ENCODE data around the gene CCDC116.

The CCDC116 gene

GRCh38 chr22:21657020-21657359, 24.4 kb downstream of the CCDC116 start:
- TF ChIP-seq TCF12 (IDR thresholded peaks at IDR 0.05; ENCODE audit: low read depth), result no peak
- no peak for TF ChIP-seq CREB1 (IDR thresholded peaks at IDR 0.05; ENCODE audit: low read depth)
- no peak for TF ChIP-seq ZBTB7A (IDR thresholded peaks at IDR 0.05; ENCODE audit: low read depth)
- TF ChIP-seq NFIC (IDR thresholded peaks at IDR 0.05), result no peak
- TF ChIP-seq RAD21 (IDR thresholded peaks at IDR 0.05; ENCODE audit: low read depth), result no peak
- no peak for TF ChIP-seq TAF1 (IDR thresholded peaks at IDR 0.05; ENCODE audit: low read depth)
- TF ChIP-seq CEBPB (IDR thresholded peaks at IDR 0.05), result no peak
- TF ChIP-seq, protein P1, sequence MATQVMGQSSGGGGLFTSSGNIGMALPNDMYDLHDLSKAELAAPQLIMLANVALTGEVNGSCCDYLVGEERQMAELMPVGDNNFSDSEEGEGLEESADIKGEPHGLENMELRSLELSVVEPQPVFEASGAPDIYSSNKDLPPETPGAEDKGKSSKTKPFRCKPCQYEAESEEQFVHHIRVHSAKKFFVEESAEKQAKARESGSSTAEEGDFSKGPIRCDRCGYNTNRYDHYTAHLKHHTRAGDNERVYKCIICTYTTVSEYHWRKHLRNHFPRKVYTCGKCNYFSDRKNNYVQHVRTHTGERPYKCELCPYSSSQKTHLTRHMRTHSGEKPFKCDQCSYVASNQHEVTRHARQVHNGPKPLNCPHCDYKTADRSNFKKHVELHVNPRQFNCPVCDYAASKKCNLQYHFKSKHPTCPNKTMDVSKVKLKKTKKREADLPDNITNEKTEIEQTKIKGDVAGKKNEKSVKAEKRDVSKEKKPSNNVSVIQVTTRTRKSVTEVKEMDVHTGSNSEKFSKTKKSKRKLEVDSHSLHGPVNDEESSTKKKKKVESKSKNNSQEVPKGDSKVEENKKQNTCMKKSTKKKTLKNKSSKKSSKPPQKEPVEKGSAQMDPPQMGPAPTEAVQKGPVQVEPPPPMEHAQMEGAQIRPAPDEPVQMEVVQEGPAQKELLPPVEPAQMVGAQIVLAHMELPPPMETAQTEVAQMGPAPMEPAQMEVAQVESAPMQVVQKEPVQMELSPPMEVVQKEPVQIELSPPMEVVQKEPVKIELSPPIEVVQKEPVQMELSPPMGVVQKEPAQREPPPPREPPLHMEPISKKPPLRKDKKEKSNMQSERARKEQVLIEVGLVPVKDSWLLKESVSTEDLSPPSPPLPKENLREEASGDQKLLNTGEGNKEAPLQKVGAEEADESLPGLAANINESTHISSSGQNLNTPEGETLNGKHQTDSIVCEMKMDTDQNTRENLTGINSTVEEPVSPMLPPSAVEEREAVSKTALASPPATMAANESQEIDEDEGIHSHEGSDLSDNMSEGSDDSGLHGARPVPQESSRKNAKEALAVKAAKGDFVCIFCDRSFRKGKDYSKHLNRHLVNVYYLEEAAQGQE (IDR thresholded peaks at IDR 0.05; ENCODE audit: low read depth), result no peak
- no peak for TF ChIP-seq YY1 (IDR thresholded peaks at IDR 0.05; ENCODE audit: low read depth)
- no peak for TF ChIP-seq TEAD4 (IDR thresholded peaks at IDR 0.05)
- no peak for TF ChIP-seq MAX (IDR thresholded peaks at IDR 0.05)
- no peak for TF ChIP-seq EP300 (IDR thresholded peaks at IDR 0.05; ENCODE audit: borderline replicate concordance)
- TF ChIP-seq FOXM1 (IDR thresholded peaks at IDR 0.05; ENCODE audit: borderline replicate concordance, low read depth), result no peak
- TF ChIP-seq EGR1 (IDR thresholded peaks at IDR 0.05), result no peak

- TF ChIP-seq, protein P1 (IDR thresholded peaks at IDR 0.05; ENCODE audit: low read depth), result no peak
- TF ChIP-seq EGR1 (IDR thresholded peaks at IDR 0.05), result 0 out of 2 replicates have a peak, but pooled peaks have one; percentile 11
- 0 out of 2 replicates have a peak, but pooled peaks have one; percentile 44 for TF ChIP-seq TCF12 (IDR thresholded peaks at IDR 0.05; ENCODE audit: low read depth)
- no peak for TF ChIP-seq CREB1 (IDR thresholded peaks at IDR 0.05; ENCODE audit: low read depth)
- TF ChIP-seq ZBTB7A (IDR thresholded peaks at IDR 0.05; ENCODE audit: low read depth), result peak; percentile 79; the same call in 1 of the 2 replicates
- TF ChIP-seq MAX (IDR thresholded peaks at IDR 0.05), result peak; percentile 84
- TF ChIP-seq TAF1 (IDR thresholded peaks at IDR 0.05; ENCODE audit: low read depth), result 0 out of 2 replicates have a peak, but pooled peaks have one; percentile 28
- TF ChIP-seq FOXM1 (IDR thresholded peaks at IDR 0.05; ENCODE audit: borderline replicate concordance, low read depth), result 0 out of 2 replicates have a peak, but pooled peaks have one; percentile 19
Measured at GRCh38 chr22:21657360-21658032, 24.9 kb downstream of the CCDC116 start.

DNA sequence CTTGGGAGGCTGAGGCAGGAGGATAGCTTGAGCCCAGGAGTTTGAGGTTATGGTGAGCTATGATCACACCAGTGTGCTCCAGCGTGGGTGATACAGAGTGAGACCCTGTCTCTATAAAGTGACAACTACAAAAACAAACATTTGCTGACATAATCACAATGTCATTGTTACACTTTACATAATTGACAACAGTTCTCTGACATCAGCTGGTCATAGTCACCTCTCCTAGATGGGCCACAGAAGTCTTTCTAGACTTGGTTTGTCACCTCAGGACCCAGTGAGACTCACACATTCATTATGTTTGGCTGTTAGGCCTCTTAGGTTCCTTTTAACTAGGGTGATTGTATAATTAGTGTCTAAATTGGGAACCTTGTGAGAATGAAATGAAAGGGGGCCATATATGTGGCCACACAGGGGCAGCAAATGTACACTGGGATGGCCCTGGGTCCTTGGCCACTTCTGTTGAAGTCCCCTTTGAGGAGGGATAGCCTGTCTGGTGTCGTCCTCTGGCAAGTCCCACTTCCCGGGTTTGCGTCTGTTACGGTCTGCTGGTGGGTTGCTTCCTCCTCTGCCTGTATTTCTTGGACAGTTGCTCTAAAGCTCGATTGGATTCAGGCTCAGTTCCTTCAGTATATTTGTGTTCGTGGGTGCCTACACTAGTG, 27.4 kb downstream of the CCDC116 start:
- TF ChIP-seq CEBPB (IDR thresholded peaks at IDR 0.05) (no peak), RAD21 (IDR thresholded peaks at IDR 0.05; ENCODE audit: low read depth) (no peak), MAX (IDR thresholded peaks at IDR 0.05) (no peak), FOXM1 (IDR thresholded peaks at IDR 0.05; ENCODE audit: borderline replicate concordance, low read depth) (no peak), TAF1 (IDR thresholded peaks at IDR 0.05; ENCODE audit: low read depth) (no peak), NFIC (IDR thresholded peaks at IDR 0.05) (no peak)
- TF ChIP-seq, protein P1 (IDR thresholded peaks at IDR 0.05; ENCODE audit: low read depth), result no peak

GRCh38 chr22:21660904-21661303, 28.3 kb downstream of the CCDC116 start:
- TF ChIP-seq YY1 (IDR thresholded peaks at IDR 0.05; ENCODE audit: low read depth) (no peak), TAF1 (IDR thresholded peaks at IDR 0.05; ENCODE audit: low read depth) (no peak), CREB1 (IDR thresholded peaks at IDR 0.05; ENCODE audit: low read depth) (no peak), MAX (IDR thresholded peaks at IDR 0.05) (no peak), TEAD4 (IDR thresholded peaks at IDR 0.05) (no peak), TCF12 (IDR thresholded peaks at IDR 0.05; ENCODE audit: low read depth) (no peak), EGR1 (IDR thresholded peaks at IDR 0.05) (no peak), FOXM1 (IDR thresholded peaks at IDR 0.05; ENCODE audit: borderline replicate concordance, low read depth) (no peak), RAD21 (IDR thresholded peaks at IDR 0.05; ENCODE audit: low read depth) (no peak), ZBTB7A (IDR thresholded peaks at IDR 0.05; ENCODE audit: low read depth) (no peak), EP300 (IDR thresholded peaks at IDR 0.05; ENCODE audit: borderline replicate concordance) (no peak)
- TF ChIP-seq, protein P1 (IDR thresholded peaks at IDR 0.05; ENCODE audit: low read depth), result no peak

All from Ishikawa (cell line).